ENCODE results near the gene SLC30A2.

DNA sequence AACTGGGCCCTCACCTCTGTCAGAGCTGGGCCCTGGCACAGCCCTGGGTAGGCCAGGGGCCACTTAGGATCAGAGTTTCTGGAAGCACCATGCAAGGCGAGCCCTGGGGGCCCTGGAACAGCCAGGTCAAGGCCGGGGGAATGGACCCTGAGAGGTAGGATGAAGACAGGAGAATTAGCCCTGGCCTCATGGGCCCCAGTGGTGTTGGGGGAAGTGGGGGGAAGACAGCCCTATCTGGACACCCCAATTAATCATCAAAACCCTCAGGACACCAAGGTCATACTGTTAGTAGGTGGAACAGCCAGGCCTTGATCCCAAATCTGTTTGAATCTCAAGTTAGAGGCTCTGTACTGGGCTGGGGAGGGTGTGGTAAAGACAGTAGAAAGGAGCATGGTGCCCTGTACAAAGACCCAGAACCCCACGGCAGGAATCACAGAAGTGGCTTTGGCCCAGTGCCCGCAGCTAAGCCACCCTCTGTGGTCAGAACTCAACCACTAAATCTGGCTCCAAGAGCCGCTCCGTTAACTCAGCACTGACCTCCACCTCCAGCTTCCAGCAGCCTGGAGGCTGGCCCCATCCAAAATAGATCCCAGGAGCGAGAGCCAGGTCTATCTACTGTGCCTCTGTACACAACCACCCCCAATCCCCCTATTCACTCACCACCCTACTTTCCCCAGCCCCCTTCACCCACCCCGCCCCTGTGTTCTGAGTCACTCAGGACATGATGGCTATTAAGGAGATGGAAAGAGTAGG, 35.5 kb upstream of the SLC30A2 start:
- TF ChIP-seq EZH2 (IDR thresholded peaks at IDR 0.05; ENCODE audit: low read length) = no peak
- TF ChIP-seq, protein P1, sequence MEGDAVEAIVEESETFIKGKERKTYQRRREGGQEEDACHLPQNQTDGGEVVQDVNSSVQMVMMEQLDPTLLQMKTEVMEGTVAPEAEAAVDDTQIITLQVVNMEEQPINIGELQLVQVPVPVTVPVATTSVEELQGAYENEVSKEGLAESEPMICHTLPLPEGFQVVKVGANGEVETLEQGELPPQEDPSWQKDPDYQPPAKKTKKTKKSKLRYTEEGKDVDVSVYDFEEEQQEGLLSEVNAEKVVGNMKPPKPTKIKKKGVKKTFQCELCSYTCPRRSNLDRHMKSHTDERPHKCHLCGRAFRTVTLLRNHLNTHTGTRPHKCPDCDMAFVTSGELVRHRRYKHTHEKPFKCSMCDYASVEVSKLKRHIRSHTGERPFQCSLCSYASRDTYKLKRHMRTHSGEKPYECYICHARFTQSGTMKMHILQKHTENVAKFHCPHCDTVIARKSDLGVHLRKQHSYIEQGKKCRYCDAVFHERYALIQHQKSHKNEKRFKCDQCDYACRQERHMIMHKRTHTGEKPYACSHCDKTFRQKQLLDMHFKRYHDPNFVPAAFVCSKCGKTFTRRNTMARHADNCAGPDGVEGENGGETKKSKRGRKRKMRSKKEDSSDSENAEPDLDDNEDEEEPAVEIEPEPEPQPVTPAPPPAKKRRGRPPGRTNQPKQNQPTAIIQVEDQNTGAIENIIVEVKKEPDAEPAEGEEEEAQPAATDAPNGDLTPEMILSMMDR (optimal IDR thresholded peaks at IDR 0.05 in 1 of 3, IDR thresholded peaks at IDR 0.05 in 1 of 3, conservative IDR thresholded peaks at IDR 0.05 in 1 of 3; ENCODE audit: extremely low read depth in 1 of 3, insufficient read depth in 2 of 3, low read length in 3 of 3) = no peak

All from keratinocyte (primary cell).